Smooth muscle cell (in vitro differentiated cells): ENCODE results near the gene KIF16B. TPM values are rescaled to one million over a fixed set of nuclear protein-coding genes. Genes with fewer than 3 reads are reported as not detected.

Source experiments
- DNase-seq: peaks from one replicate; lab custom pipeline; 2025; ENCODE audit not compliant: unreplicated experiment; lab: John Stamatoyannopoulos, UW
- H2AFZ ChIP-seq: fragments of 200-600 bp; sonication (generic); 2 replicates; pipeline ENCODE4 v1.6.0; 2016; ENCODE audit warnings: antibody characterized with exemption, low read depth, mild to moderate bottlenecking
- H3F3A ChIP-seq: fragments of 200-600 bp; sonication (generic); 2 replicates; pipeline ENCODE4 v1.6.0; 2017; ENCODE audit warnings: antibody characterized with exemption, low read depth
- H3K27ac ChIP-seq: fragments of 200-600 bp; sonication (generic); 2 replicates; pipeline ENCODE4 v1.5.1; 2016; ENCODE audit warnings: low read depth, mild to moderate bottlenecking
- H3K27me3 ChIP-seq: fragments of 200-600 bp; sonication (generic); 2 replicates; pipeline ENCODE4 v1.6.1; 2016; ENCODE audit warnings: low read depth, mild to moderate bottlenecking
- H3K36me3 ChIP-seq: fragments of 200-600 bp; sonication (generic); 2 replicates; pipeline ENCODE4 v1.5.1; 2016; ENCODE audit warnings: low read depth
- H3K4me1 ChIP-seq: fragments of 200-600 bp; sonication (generic); 2 replicates; pipeline ENCODE4 v1.5.1; 2016; ENCODE audit warnings: low read depth
- H3K4me2 ChIP-seq: fragments of 200-600 bp; sonication (generic); 2 replicates; pipeline ENCODE4 v1.6.0; 2016; ENCODE audit warnings: mild to moderate bottlenecking
- H3K4me3 ChIP-seq: fragments of 200-600 bp; sonication (generic); 2 replicates; pipeline ENCODE4 v1.5.1; 2016; ENCODE audit warnings: mild to moderate bottlenecking
- H3K79me2 ChIP-seq: fragments of 200-600 bp; sonication (generic); 2 replicates; pipeline ENCODE4 v1.6.0; 2016; ENCODE audit warnings: low read depth, mild to moderate bottlenecking
- H3K9ac ChIP-seq: fragments of 200-600 bp; sonication (generic); 2 replicates; pipeline ENCODE4 v1.6.0; 2016; ENCODE audit warnings: low read depth
- H3K9me3 ChIP-seq: fragments of 200-600 bp; sonication (generic); replicated peaks from 2 replicates; pipeline ENCODE4 v1.5.1; 2016; ENCODE audit warnings: low read depth
- H4K20me1 ChIP-seq: fragments of 200-600 bp; sonication (generic); 2 replicates; pipeline ENCODE4 v1.6.0; 2016; ENCODE audit warnings: low read depth
- CTCF ChIP-seq: fragments of 200-600 bp; sonication (generic); IDR thresholded peaks from 2 replicates; pipeline ENCODE4 v1.5.1; 2017; ENCODE audit warnings: borderline replicate concordance, mild to moderate bottlenecking, antibody characterized with exemption; ENCODE audit not compliant: insufficient read depth, poor library complexity, severe bottlenecking
- WGBS: methylation state at CpG from one replicate; pipeline ENCODE4 v1.1.7; 2016; ENCODE audit warnings: low lambda C conversion rate; 5-methylcytosine and 5-hydroxymethylcytosine counted together
- polyA plus RNA-seq: library from polyadenylated mRNA; unstranded; fragments of >200 nt; fragmentation: Nextera tagmentation; extraction: Ambion mirVana; gene quantifications from 2 replicates; pipeline ENCODE4 v1.2.1, GENCODE V29; 2016
- total RNA-seq: library from RNA; depleted of rRNA; stranded (reverse); fragments of >200 nt; gene quantifications from 2 replicates; pipeline ENCODE4 v1.2.3, GENCODE V29; 2014

The KIF16B gene
- total and polyA plus RNA-seq, 2 experiments from 2014 or later, result 3.6 to 12.9 TPM

- no peaks in the 10 kb centered on the region for H3K27me3 ChIP-seq
Measured at GRCh38 chr20:16286601-16287000, 286.6 kb downstream of the KIF16B start.

DNA sequence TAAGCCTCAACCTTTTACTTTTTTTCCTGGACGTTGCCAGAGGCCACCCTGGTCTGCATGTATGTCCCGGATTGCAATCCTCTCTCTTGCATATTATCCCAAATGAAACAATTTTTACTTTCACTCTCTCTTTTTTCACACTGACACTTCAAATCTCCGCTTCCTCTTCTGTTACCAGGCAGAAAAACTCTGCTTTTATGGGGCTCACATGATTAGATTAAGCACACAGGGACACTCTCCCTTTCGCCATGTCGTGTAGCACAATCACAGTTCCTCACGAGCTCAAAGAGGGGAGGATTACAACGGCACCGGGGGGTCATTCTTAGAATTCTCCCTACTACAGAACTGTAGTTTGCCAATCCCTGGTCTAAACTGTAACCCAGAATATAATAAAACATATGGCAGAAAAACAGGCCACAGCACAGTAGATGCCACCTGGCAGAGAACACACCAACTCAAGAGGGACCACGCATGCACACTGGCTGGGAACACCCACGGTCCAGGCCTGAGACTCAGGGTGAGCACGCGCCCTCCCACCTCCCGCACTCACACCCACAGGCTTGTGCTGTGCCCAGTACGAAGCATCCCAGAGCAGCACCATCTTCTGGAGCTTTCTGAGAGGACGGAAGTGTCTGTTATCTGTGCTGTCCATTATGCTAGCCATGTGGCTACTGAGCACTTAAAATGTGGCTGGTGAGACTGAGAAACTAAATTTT lies 288.7 kb downstream of the KIF16B start:
- no peak for DNase-seq
- no peaks in the 10 kb centered on the region for H4K20me1 ChIP-seq
- H3K9ac ChIP-seq, result no peak overlapping the region
- H3K27ac ChIP-seq, result no peak overlapping the region
- no peaks in the 10 kb centered on the region for H3K9me3 ChIP-seq
- no peak for TF ChIP-seq CTCF
- no peaks in the 10 kb centered on the region for H3K36me3 ChIP-seq
- no peak overlapping the region for H3K4me2 ChIP-seq
- WGBS, result 76% methylated on average over 15 of the region's 15 CpGs
- no peaks in the 10 kb centered on the region for H3F3A ChIP-seq
- H2AFZ ChIP-seq, result no peak overlapping the region
- H3K27me3 ChIP-seq, result no peaks in the 10 kb centered on the region
- no peaks in the 10 kb centered on the region for H3K4me1 ChIP-seq
- no peak overlapping the region for H3K4me3 ChIP-seq
- H3K79me2 ChIP-seq, result no peaks in the 10 kb centered on the region

More at GRCh38 chr20:16286601-16287000, 286.6 kb downstream of the KIF16B start:
- Histone ChIP-seq H2AFZ (no peak overlapping the region), H3K4me1 (no peaks in the 10 kb centered on the region), H3K36me3 (no peaks in the 10 kb centered on the region), H4K20me1 (no peaks in the 10 kb centered on the region), H3K9me3 (no peaks in the 10 kb centered on the region), H3K9ac (no peak overlapping the region), H3K79me2 (no peaks in the 10 kb centered on the region), H3K4me3 (no peak overlapping the region), H3K27ac (no peak overlapping the region), H3F3A (no peaks in the 10 kb centered on the region), H3K4me2 (no peak overlapping the region)
- DNase-seq, result no peak
- TF ChIP-seq CTCF, result no peak
- WGBS, result 86% methylated on average over 4 of the region's 4 CpGs

DNA sequence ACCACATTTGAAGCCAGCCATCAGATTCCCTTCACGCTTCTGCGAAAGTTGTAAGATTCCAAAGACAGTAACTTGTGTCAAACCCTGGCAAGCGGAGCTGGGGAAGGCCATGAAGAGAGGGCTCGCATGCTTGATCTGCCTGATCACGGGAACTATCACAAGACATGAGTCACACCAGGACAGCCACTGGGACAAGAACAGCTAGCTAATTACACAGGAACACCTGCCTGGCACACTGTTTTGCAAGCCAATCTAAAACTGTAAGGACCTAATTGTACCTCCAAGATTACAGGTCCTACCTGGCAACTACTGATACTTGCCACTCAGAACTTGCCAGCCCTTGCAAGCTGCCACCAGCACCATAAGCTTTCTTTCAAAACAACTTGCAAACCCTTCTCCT lies 289.3 kb downstream of the KIF16B start:
- no peak for DNase-seq
- 85% methylated on average over 5 of the region's 5 CpGs for WGBS
- H3K4me3 ChIP-seq, result no peak overlapping the region
- no peaks in the 10 kb centered on the region for H3K27me3 ChIP-seq
- no peaks in the 10 kb centered on the region for H3K36me3 ChIP-seq
- H3F3A ChIP-seq, result no peaks in the 10 kb centered on the region
- H3K27ac ChIP-seq, result no peak overlapping the region
- no peak overlapping the region for H3K9ac ChIP-seq
- H3K4me1 ChIP-seq, result no peaks in the 10 kb centered on the region
- no peaks in the 10 kb centered on the region for H3K9me3 ChIP-seq
- no peaks in the 10 kb centered on the region for H4K20me1 ChIP-seq
- TF ChIP-seq CTCF, result no peak
- no peaks in the 10 kb centered on the region for H3K79me2 ChIP-seq
- H3K4me2 ChIP-seq, result no peak overlapping the region
- no peak overlapping the region for H2AFZ ChIP-seq

DNA sequence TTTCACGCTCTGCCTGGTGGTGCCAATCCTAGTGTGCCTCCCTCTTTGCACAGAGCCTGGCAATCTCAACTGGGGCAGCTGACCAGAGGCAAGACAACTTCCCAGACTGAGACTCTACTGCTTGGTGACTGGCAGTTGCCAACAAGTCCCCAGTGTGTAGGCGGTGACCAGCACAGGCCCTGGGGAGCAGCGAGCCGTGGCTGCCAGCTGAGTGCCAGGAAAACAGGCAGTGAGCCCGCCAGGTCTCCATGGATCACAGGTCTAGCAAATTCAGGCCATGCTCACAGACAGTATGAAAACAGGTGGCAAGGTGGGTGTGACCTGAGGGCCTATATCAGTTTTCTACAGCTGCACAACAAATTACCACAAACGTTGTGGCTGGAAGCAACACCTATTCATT lies 289.9 kb downstream of the KIF16B start:
- Histone ChIP-seq H3K79me2 (no peaks in the 10 kb centered on the region), H3K9ac (no peak overlapping the region), H3K4me3 (no peak overlapping the region), H3K4me2 (no peak overlapping the region), H3K4me1 (no peaks in the 10 kb centered on the region), H3F3A (no peaks in the 10 kb centered on the region), H2AFZ (no peak overlapping the region), H3K27ac (no peak overlapping the region), H3K27me3 (no peaks in the 10 kb centered on the region), H3K9me3 (no peaks in the 10 kb centered on the region), H4K20me1 (no peaks in the 10 kb centered on the region), H3K36me3 (no peaks in the 10 kb centered on the region)
- WGBS, result 96% methylated on average over 6 of the region's 6 CpGs
- no peak for TF ChIP-seq CTCF
- no peak for DNase-seq
